T-helper 2 cell treated with Interferon-gamma antibody and Interleukin-4, amounts not matched to agents 5 μg/mL and 100 μg/mL, for 36 hours (primary cell): Measurements from ENCODE around the gene PXK.
A peak's percentile ranks its signal among the peaks of the same experiment; 100 is the strongest.

ENCODE experiments used
- DNase-seq: peaks from one replicate; pipeline ENCODE4 v3.0.0; 2021; ENCODE audit warnings: low spot score
- H3K27ac Mint-ChIP-seq: one replicate; pipeline ENCODE4 v1.8.0; 2021; ENCODE audit warnings: mild to moderate bottlenecking, mixed read lengths
- H3K27me3 Mint-ChIP-seq: one replicate; pipeline ENCODE4 v1.8.0; 2021; ENCODE audit warnings: low read depth, mixed read lengths
- H3K36me3 Mint-ChIP-seq: one replicate; pipeline ENCODE4 v1.8.0; 2021; ENCODE audit warnings: low read depth, mixed read lengths
- H3K4me1 Mint-ChIP-seq: one replicate; pipeline ENCODE4 v1.8.0; 2021; ENCODE audit warnings: low read depth, mixed read lengths
- H3K4me3 Mint-ChIP-seq: one replicate; pipeline ENCODE4 v1.8.0; 2022; ENCODE audit warnings: mild to moderate bottlenecking, moderate library complexity, mixed read lengths
- H3K9me3 Mint-ChIP-seq: one replicate; pipeline ENCODE4 v1.8.0; 2021; ENCODE audit warnings: mixed read lengths

The PXK gene

DNA sequence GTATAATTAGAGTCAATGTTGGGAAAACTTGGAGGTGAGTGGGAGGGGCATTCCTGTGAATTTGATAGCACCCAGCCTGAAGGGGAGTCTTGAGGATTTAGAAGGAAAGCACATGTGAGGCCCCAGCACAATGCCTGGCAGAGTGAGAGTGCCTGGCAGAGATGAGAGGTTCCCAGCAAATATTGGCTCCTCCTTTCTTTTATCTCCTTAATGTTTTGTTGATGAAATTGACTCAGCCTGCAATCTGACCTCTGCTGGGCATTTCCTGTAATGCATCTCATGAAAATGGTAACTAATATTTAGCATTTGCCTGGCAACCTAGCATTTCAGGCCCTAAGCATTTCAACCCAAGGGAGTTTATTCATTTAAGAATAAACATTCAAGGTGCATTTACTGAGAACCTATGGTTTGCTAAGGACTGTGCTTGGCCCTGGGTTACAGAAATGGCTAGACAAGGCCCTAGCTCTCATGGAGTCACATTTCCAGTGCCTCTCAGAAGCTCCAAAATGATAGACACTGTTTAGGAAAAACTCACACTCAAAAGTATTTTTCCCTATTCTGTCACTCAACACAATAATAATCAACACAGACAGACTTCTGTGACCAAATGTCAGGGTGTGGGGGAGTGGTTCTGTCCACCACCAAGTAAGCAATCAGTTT lies 82.0 kb downstream of the PXK start:
- DNase-seq: peak; percentile 27
- Mint-ChIP-seq H3K27me3 (no peaks in the 10 kb centered on the region), H3K4me3 (no peak overlapping the region), H3K27ac (no peak overlapping the region), H3K4me1 (peaks cover 8% of the 10 kb centered on the region), H3K9me3 (no peaks in the 10 kb centered on the region), H3K36me3 (peaks cover 20% of the 10 kb centered on the region)

DNA sequence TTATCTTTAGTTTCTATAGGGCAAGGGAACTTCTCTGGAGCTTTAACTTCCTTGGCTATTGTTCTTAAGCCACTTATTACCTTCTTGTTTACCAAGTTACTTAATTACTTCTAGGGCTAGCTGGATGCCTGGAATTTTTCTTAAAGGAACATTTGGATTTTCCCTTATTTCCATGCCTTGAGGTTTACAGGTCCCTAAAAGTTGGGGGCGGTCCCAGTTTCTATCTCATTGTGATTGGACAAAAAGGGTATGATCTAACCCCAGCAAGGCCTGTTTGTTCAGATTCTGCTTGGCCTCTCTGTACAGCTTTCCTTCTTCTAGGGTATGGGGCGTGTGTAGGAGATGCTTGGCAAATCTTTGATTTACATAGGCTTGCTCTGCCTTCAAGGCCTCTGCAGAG lies 83.5 kb downstream of the PXK start:
- Mint-ChIP-seq H3K36me3 (peaks cover 24% of the 10 kb centered on the region), H3K27ac (no peak overlapping the region)

DNA sequence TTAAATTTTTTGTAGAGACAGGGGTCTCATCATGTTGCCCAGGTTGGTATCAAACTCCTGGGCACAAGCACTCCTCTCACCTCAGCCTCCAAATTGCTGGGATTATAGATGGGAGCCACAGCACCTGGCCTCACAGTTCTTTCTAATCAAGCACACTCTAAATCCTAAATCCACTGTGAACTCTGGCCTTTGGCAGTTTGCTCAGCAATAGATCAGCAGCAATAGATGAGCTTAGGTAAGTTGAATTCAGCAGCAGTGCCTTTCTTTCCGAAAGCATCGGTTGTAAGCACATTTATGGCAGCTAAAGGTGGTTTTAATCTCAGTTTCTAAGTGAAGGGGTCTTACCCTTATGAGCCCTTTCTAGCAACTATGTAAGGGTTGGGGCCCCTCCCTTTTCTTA lies 84.4 kb downstream of the PXK start:
- Mint-ChIP-seq H3K27ac (no peak overlapping the region), H3K4me1 (peaks cover 11% of the 10 kb centered on the region), H3K27me3 (no peaks in the 10 kb centered on the region), H3K4me3 (no peak overlapping the region), H3K36me3 (peaks cover 27% of the 10 kb centered on the region), H3K9me3 (no peaks in the 10 kb centered on the region)
- DNase-seq: no peak

More for the DNA sequence above, 83.5 kb downstream of the PXK start:
- Mint-ChIP-seq H3K4me3 (no peak overlapping the region), H3K4me1 (peaks cover 11% of the 10 kb centered on the region), H3K27me3 (no peaks in the 10 kb centered on the region), H3K9me3 (no peaks in the 10 kb centered on the region)
- DNase-seq: no peak

DNA sequence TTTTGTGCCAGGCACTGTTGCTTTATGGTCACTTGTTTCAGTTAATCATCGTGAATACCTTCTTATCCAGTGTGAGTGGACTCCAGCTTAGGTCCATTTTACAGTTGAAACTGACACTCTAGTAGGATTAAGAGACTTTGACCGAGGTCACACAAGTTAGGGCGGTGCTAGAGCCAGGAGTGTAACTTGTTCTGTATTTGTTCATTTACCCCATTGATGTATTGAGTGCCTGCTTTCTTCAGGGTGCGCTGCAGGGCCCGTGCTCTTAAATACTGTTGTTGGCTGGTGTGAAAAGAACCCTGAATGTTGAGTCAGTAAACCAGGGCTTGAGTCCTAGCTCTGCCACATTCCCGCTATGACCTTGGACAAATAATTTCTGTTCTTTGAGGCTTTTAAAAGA lies 85.5 kb downstream of the PXK start:
- no peak overlapping the region for H3K4me3 Mint-ChIP-seq
- H3K36me3 Mint-ChIP-seq: peaks cover 32% of the 10 kb centered on the region
- H3K9me3 Mint-ChIP-seq: no peaks in the 10 kb centered on the region
- peaks cover 11% of the 10 kb centered on the region for H3K4me1 Mint-ChIP-seq
- H3K27me3 Mint-ChIP-seq: no peaks in the 10 kb centered on the region
- DNase-seq: no peak
- no peak overlapping the region for H3K27ac Mint-ChIP-seq

DNA sequence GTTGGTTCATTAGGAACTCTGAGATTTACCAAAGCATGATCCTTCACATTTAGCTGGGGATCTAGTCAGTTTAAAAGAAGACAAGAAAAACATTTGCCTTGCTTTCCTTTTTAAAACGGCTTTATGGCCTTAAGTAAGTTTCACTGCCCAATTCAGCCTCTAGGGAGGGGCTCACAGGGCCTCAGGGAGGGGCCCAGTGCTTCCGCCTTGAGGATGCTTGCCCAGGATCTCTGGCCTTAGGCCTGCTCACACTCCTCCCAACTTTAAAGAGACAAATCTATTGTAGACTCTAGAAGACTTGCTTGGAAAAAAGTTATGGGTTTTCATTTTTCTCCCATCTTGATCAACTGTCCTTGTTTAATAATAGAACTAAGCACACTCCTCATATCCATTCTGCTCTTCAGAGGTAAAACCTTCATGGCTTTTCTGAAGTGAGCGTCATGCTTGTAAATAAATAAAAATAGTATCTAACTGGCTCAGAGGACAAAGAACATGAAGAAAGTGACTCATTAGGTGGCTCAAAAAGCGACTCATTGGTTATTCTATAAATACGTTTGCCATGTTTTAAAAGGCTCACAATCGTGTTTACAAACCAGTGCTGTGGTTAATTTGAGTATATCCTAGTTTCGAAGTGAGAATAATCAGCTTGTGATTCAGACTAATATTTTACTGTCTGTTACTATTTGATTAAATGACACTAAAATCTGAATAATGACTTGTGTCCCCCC lies 87.3 kb downstream of the PXK start:
- Mint-ChIP-seq H3K4me1 (peaks cover 6% of the 10 kb centered on the region), H3K9me3 (no peaks in the 10 kb centered on the region), H3K4me3 (no peak overlapping the region), H3K27me3 (no peaks in the 10 kb centered on the region), H3K27ac (peak overlapping the region; percentile 8), H3K36me3 (peaks cover 32% of the 10 kb centered on the region)
- DNase-seq: no peak

DNA sequence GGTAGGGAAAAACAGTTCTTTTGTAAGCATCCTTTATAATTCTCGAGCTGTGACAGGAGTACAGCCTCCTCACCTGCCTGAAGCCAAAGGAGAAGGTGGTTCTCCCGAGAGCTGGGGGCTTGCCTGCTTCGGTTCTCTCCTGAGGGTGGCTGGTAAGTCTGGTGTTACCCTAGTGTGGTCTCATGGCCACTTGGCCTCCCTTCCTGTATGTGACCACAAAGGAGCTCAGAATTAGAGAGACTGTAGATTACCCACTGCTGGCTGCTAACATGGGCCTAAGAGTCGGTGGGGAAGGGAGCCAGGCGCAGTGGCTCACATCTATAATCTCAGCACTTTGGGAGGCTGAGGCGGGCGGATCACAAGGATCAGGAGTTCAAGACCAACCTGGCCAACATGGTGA lies 88.3 kb downstream of the PXK start:
- Mint-ChIP-seq H3K36me3 (peaks cover 39% of the 10 kb centered on the region), H3K9me3 (no peaks in the 10 kb centered on the region), H3K4me3 (no peak overlapping the region), H3K27ac (no peak overlapping the region), H3K4me1 (peaks cover 6% of the 10 kb centered on the region), H3K27me3 (no peaks in the 10 kb centered on the region)
- DNase-seq: no peak

DNA sequence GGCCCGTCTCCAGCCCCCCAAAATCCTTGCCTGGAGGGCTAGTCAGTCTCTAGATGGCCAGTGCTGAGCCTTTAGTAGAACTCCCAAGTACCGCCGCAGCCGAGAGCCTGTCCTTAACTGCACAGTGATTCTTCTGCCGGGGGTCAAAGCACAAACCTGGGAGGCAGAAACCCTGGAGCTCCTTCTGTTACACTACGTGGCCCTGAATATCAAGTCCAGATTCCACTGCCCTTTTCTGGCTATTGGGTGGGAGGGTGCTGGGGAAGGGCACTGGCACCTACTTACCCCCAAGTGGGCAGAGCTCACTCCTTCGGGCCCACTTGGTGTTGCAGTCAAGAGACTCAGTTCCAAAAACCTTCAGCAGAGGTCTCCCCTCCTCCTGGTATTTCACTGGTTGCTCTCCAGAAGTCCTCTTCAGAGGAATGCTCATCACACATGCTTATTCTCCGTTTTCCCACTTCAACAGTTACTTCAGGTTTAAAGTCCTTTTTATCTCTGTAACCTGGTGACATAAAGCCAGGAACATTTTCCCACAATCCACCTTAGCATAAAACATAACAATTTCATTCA lies 90.1 kb downstream of the PXK start:
- Mint-ChIP-seq H3K4me1 (peaks cover 6% of the 10 kb centered on the region), H3K9me3 (no peaks in the 10 kb centered on the region), H3K27me3 (no peaks in the 10 kb centered on the region), H3K27ac (no peak overlapping the region), H3K36me3 (peaks cover 50% of the 10 kb centered on the region), H3K4me3 (no peak overlapping the region)
- no peak for DNase-seq

DNA sequence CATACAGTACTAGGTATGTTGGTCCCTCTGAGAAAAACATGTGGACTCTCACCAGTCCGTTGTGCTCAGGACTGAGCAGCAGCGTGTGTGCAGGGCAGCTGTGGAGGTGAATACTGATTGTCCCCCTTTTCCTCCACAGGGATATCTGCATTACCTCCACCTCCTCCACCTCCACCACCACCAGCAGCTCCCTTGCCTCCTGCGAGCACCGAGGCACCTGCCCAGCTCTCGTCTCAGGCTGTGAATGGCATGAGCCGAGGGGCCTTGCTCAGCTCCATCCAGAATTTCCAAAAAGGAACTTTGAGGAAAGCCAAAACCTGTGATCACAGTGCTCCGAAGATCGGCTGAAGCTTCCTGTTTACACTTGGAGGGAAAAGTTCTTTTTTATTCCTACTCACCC lies 91.9 kb downstream of the PXK start:
- Mint-ChIP-seq H3K36me3 (peaks cover 61% of the 10 kb centered on the region), H3K27ac (no peak overlapping the region)

DNA sequence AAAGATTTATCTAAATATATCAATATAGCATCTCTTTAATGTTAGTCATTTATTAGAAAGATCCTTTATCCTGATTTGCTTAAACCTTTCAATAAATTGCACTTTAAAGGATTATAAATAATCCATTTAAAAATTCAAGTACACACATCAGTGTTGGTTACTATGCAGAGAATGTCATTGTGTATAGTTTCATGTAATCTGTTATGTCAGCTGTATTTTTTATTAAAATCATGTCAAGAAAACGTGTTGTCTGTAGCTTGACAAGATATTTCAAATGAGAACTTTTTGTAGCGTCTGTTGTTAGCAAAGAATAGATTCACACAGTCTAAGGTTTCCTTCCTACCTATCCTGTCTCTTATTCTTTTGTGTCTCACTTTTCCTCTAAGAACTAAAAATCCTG lies 93.1 kb downstream of the PXK start:
- H3K27ac Mint-ChIP-seq: no peak overlapping the region
- H3K4me3 Mint-ChIP-seq: no peak overlapping the region
- no peaks in the 10 kb centered on the region for H3K4me1 Mint-ChIP-seq
- no peak for DNase-seq
- no peaks in the 10 kb centered on the region for H3K9me3 Mint-ChIP-seq
- H3K27me3 Mint-ChIP-seq: no peaks in the 10 kb centered on the region
- H3K36me3 Mint-ChIP-seq: peaks cover 60% of the 10 kb centered on the region

More for the DNA sequence above, 91.9 kb downstream of the PXK start:
- Mint-ChIP-seq H3K27me3 (no peaks in the 10 kb centered on the region), H3K4me3 (no peak overlapping the region), H3K9me3 (no peaks in the 10 kb centered on the region), H3K4me1 (peaks cover 2% of the 10 kb centered on the region)
- DNase-seq: no peak

DNA sequence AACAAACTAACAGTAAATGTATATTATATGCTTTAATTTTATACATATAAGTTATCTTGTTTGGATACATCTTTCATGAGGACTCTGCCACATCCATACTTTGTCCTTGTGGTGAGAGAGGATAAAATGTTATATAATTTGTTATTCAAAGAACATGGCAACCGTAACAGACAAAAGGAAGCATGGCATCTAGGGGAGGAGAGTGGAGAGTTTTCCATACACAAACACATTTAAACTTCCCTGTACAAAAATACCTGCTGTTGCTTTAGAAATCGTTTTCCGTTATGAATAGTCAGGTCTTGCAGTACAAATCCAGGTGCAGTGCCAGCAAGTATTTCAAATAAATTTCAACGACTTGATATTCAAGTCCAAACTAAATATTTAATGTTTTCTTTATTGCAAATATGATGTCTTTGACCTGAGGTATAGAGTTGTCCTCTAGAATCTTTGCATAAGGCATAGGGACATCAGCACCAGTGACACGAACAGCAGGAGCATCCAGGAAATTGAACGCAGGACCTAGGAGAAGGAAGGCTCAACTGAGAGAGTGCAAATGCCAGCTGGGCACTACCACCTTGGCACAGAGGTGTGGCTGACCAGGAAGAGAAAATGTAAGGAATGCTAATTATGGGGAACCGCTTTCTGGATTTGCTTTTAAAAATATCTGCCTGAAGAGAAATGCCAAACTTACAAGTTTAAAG lies 95.1 kb downstream of the PXK start:
- no peak for DNase-seq
- Mint-ChIP-seq H3K36me3 (peaks cover 56% of the 10 kb centered on the region), H3K4me1 (peaks cover 6% of the 10 kb centered on the region), H3K9me3 (no peaks in the 10 kb centered on the region), H3K27me3 (no peaks in the 10 kb centered on the region), H3K27ac (no peak overlapping the region), H3K4me3 (no peak overlapping the region)

DNA sequence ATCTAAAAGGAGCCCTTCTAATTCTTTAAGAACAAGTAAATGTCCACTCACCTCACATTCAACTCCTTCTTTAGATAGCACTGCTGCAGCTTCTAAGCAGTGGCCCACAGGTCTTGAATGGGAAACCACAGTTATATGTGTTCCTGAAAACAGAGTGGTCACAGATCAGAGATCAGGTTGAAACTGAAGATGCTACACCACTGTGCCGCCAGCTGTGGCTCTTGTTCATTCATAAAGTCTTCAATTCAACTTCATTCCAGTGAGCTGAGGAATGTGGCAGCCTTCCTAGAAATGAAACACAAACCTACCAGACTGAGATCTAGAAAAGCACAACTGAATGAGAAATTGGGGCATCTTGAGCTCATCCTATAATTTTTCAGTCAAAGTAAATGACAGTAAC lies 97.0 kb downstream of the PXK start:
- no peak for DNase-seq
- Mint-ChIP-seq H3K4me1 (peaks cover 14% of the 10 kb centered on the region), H3K36me3 (peaks cover 53% of the 10 kb centered on the region), H3K27ac (no peak overlapping the region), H3K4me3 (no peak overlapping the region), H3K27me3 (no peaks in the 10 kb centered on the region), H3K9me3 (no peaks in the 10 kb centered on the region)

DNA sequence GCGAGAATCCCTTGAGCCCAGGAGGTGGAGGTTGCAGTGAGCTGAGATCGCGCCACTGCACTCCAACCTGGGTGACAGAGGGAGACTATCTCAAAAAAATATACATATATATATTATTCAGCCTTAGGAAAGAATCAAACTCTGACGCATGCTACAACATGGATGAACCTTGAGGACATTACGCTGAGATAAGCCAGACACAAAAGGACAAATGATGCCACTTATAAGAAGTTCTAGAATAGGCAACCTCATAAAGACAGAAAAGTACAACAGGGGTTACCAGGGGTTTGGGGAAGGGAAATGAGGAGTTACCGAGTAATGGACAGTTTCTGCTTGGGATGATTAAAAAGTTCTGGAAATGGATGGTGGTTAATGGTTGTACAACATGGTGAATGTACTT lies 100.2 kb downstream of the PXK start:
- peak overlapping the region; percentile 88 for H3K4me3 Mint-ChIP-seq
- no peak for DNase-seq
- H3K9me3 Mint-ChIP-seq: no peaks in the 10 kb centered on the region
- peaks cover 14% of the 10 kb centered on the region for H3K4me1 Mint-ChIP-seq
- peaks cover 33% of the 10 kb centered on the region for H3K36me3 Mint-ChIP-seq
- peaks cover 12% of the 10 kb centered on the region for H3K27me3 Mint-ChIP-seq
- H3K27ac Mint-ChIP-seq: peak overlapping the region; percentile 94

DNA sequence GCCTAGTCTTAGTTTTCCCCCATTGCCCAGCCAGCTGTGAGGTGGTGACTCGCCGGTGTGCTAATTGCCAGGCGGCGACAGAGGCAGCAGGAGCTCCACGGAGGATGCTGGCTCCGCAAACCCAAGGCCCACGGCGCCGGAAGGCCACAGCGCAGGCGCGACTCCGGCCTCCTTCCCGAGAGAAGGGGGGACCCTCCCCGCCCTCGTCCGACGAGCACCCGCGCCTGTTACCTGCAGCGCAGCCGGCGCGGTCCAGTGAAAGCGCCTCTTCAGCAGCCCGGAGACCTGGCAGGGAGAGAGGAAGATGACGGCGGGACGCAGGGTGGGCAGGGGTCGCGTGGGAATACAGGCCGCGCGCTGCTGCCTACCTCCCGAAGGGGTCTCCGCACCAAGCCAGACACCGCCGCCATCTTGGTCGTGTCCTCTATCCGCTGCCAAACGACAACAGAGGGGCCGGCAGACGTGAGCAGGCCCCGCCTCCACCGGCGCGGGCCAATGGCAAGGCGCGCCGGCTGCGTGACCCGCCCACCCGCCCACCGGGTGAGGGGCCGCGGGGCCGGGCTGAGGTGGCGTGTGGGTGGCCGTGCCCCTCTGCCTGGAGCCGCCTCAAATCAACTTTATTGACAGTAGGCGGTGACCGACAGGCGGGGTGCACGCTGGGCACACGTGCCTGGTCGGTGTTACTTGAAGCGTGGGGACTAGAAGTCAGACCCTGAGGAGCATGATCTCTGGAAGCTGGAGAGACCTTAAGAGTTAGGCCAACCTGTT lies 100.9 kb downstream of the PXK start, which contains the start of gene PDHB:
PDHB (minus strand) TSS at position 433 of the 768 bp plus-strand sequence; CDS start at position 410, 23 bp downstream.
- Mint-ChIP-seq H3K36me3 (peaks cover 26% of the 10 kb centered on the region), H3K27ac (peak within 1 kb of the TSS; percentile 94), H3K4me3 (peak within 1 kb of the TSS; percentile 88), H3K27me3 (peaks cover 12% of the 10 kb centered on the region), H3K9me3 (no peaks in the 10 kb centered on the region), H3K4me1 (peaks cover 14% of the 10 kb centered on the region)
- peak; percentile 90 for DNase-seq
